ENCODE results near the gene ADGRF4.

The ADGRF4 gene, protein sequence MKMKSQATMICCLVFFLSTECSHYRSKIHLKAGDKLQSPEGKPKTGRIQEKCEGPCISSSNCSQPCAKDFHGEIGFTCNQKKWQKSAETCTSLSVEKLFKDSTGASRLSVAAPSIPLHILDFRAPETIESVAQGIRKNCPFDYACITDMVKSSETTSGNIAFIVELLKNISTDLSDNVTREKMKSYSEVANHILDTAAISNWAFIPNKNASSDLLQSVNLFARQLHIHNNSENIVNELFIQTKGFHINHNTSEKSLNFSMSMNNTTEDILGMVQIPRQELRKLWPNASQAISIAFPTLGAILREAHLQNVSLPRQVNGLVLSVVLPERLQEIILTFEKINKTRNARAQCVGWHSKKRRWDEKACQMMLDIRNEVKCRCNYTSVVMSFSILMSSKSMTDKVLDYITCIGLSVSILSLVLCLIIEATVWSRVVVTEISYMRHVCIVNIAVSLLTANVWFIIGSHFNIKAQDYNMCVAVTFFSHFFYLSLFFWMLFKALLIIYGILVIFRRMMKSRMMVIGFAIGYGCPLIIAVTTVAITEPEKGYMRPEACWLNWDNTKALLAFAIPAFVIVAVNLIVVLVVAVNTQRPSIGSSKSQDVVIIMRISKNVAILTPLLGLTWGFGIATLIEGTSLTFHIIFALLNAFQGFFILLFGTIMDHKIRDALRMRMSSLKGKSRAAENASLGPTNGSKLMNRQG

DNA sequence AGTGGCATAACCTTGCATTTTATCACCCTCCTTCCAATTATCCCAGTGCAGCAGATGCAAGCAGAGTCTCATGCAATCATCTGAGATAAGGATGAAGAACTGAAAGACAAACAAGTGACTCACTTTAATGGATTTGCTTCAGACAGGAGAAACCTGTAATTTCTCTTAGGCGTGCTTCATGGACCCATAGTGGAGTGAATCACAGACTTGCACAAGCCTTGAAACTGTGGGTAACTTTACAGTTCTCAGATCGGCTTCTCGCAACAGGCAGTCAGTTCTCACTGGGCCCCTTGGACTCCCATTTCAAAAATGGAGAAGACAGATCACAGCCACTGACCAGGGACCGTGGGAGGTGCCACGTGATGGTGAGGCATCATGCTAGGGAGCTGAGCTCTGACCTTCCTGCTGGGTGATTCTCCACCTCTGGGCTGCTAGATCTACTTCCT, at the start of gene ADGRF4:
Gene ADGRF4 (plus strand): TSS at position 239 of the 446 bp plus-strand sequence. CDS start 8,666 bp downstream, outside the sequence.
- no peak for DNase-seq

DNA sequence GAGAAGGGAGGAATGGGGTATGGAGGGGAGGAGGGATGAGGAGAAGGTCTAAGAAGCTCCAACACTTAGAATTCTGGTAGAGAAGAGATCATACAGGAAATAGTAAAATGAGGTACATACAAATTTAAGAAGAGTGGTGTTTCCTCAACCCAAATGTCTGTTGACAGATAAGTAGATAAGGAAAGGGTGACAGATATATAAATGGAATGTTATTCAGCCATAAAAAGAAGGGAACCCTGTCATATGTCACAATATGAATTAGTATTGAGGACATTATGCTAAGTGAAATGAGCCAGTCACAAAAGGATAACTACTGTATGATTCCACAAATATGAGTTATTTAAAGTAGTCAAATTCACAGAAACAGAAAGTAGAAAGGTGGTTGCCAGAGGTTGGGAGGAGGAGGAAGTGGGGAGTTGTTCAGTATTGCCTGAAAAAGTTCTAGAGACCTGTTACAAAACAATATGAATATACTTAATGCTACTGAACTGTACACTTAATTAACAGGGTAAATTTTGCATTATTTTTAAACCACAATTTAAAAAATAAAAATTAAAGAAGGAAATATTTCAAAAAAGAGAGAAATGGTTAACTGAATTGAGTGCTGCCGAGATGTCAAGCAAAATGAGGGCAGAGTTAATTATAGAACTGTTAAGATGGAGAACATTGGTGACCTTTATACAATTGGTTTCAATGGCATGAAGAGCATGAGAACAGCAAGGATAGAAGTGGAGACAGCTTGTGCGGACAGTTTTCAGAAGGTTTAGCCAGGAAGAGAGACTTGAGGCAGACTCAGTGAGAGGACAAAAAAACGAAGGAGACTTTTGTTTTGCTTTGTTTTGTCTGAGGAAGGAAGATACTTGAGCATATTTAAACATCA, 47.6 kb upstream of the ADGRF4 start:
- DNase-seq, result no peak

GRCh38 chr6:47651505-47651944, 46.9 kb upstream of the ADGRF4 start:
- DNase-seq, result no peak

DNA sequence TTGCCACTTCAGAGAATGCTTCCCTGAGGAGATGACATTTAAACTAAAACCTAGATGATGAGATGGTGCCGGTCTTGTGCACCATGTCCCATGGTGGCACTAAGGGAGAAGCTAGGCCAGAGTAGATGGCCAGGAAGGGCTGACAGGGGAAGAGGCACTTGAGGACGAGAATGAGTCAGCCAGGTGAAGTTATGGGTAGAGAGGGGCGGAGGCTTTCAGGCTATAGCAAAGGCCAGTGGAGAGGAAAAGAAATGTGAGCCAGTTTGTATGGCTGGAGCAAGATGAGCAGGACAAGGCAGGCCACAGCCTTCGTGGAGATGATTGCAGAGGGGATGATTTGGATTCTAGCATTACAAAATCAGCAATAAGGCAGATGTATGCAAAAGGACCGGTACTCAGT, 44.7 kb upstream of the ADGRF4 start:
- DNase-seq, result no peak

GRCh38 chr6:47654255-47654654, 44.1 kb upstream of the ADGRF4 start:
- no peak for DNase-seq

- no peak for DNase-seq
Observed at GRCh38 chr6:47655719-47656595, 42.4 kb upstream of the ADGRF4 start.

DNA sequence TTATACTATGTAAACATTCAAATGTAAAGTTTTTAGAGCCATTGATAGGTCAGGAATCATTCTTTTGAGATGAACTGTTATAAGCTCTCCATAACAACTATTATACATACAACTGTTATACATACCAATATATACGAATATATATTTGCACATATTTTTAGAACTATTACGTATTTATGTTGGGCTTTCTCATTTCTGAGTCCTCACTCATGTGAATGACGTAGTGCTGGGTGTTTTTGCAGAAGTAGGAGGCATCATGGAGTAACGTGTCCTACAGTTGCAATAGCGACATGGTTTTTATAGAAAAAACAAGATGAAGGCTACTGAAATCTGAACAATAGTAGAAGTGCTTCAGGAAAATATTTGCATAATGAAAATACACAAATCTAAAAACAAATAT, 36.4 kb upstream of the ADGRF4 start:
- DNase-seq, result no peak

DNA sequence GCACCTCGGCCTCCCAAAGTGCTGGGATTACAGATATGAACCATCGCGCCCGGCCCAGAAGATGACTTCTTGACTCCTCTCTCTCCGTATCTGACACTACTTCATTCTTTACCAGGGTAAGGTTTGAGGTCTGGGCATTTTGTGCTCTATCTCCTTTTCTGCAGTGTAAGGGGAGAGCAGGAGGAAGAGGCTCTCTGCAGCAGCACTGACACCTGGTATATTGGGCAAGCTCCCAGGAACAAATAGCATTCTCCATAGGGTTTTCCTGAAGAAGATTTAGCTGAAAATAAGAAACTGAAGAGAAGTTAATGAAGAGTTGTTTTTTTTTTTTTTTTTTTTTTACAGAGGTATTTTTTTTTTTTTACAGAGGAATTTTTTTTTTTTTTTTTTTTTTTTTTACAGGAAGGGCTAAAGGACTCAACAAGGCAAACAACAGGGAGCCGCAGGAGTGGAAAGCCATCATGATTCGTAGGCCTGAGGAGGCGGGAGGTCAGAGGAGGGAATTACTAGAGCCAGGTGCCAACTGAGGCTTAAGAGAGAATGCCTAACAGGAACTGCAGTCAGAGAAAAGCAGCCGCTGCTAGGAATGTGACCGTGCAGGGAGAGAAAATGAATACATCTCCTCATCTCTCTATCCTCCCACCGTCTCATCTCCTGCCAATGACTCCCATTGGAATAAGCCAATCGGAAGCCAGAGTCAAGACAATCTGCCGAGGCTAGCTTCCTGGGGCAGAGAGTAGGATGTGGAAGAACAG, 34.7 kb upstream of the ADGRF4 start:
- no peak for DNase-seq

GRCh38 chr6:47665112-47665511, 33.3 kb upstream of the ADGRF4 start:
- DNase-seq, result no peak

DNA sequence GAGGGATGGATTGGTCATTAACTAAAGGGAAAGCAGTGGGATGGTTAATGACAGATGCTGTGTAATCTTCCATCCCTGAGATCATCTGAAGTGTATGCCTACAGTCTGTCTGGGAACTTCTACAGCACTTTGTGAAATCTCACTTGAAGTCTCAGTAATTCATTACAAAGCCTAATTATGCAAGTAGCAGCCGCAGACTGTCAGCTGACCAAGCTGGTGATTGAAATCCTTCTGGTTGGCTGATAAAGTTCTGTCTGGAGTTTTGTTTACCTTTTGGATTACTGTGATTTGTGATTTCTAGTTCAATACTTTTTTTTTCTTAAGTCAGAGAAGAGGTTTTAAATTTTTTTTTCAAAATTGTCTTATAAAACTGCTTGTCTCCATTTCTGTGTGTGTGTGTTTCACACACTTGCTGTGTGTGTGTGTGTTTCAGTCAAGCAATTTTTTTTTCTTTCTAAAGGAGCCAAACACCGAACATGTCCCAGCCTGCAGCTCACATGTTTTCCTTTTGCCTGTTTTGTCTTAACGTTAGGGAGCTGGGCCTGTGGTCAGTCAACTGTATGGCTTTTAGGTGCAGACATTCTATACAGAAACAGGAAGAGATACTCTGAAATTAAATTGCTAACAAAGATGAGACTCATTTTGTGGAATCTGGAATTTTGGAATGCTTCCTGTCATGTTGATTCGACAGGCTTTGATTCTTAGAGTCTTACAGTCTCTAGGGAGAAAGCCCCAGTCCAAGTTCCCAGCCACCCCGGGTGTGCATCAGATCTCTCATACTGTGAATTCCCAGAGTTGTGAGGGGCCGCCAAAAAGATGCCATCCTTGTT, 28.5 kb upstream of the ADGRF4 start:
- no peak for DNase-seq

- no peak for DNase-seq
Observed at GRCh38 chr6:47670851-47671250, 27.5 kb upstream of the ADGRF4 start.

- no peak for DNase-seq
Observed at GRCh38 chr6:47671777-47672176, 26.6 kb upstream of the ADGRF4 start.

DNA sequence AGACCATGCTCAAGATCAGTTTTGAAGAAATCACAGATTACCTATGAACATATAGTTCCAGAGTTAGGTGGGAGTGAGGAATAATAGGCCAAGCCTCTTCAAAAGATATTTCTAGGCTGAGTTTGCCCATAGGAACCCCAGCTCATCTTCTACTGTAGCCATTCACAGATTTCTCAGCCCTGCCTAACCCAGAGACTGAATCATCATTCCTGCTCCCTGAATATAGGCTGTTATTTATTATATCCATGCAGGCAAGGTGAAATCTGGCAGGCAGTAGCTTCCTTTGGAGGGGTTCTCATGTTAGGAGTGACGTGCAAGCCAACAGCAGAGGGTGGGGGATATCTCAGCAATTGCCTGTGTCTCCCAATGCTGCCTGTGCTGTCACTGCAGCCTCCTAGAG, 25.6 kb upstream of the ADGRF4 start:
- DNase-seq, result no peak

GRCh38 chr6:47674673-47675072, 23.7 kb upstream of the ADGRF4 start:
- DNase-seq, result no peak

DNA sequence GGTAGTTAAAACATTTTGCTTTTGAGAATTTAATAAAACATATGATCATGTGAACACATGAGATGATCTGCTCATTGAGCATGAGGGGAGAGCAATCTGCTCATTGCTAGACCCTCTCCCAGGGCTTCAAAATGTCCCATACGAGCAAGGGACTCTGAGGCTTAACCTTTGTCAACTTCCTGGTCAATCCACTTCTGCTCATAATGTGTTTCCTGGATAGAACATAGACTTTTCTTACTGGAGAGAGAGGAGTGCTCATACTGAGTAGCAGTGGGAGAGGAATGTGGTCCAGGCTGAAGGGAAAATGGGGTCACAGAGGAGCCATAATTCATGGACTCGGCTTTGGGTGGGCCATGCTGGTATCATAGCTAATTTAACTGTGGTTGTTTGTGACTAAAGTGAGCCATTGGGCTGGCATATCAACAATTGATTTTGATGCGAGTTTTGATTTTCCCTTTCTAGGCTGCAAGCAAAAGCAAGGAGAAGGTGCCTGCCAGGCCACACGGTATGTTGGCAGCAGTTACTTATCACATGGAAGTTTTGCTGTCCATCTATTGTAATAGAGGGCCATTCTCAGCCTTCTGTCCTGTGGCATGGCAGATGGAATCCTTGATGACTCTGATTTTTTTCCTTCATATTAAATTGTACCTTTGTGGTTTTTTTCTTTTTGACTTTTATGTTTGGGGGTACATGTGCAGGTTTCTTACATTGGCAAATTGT, 20.8 kb upstream of the ADGRF4 start:
- no peak for DNase-seq

DNA sequence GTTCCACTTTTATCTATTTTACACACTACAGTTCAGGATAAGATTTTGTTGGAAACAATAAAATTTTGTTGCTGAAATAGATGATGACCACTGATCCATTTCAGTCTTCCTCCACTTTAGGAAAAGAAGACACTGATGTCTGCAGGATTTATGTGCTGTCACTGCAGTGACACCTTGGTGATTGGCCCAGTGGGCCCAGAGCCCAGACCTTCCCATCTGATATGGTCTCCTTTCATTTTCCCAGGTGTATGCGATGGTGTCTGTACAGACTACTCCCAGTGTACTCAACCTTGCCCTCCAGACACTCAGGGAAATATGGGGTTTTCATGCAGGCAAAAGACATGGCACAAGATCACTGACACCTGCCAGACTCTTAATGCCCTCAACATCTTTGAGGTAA, 19.6 kb upstream of the ADGRF4 start:
- no peak for DNase-seq

DNA sequence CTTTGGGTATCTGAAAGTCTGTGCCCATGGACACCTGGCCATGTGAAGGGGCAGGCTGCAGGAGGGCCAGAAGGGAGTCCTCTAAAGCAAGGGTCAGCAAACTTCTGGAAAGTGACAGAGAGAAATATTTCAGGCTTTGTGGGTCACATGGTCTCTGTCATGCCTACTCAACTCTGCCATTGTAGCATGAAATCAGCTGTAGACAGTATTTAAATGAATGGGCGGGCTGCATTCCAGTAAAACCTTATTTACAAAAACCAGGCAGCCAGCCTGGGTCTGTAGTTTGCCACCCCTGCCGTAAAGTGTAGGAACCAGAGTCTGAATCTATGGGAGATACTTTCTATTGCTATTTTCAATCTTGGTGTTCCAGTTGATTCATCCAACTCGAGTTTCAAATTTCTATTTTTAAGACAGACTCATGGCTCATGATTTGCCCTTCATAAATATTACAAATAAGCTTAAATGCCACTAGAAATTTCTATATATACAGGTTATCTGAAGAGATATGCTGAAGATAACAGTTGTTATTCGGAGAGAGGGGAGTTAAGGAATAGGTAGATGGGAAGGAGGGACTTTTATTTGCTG, 19.0 kb upstream of the ADGRF4 start:
- no peak for DNase-seq

DNA sequence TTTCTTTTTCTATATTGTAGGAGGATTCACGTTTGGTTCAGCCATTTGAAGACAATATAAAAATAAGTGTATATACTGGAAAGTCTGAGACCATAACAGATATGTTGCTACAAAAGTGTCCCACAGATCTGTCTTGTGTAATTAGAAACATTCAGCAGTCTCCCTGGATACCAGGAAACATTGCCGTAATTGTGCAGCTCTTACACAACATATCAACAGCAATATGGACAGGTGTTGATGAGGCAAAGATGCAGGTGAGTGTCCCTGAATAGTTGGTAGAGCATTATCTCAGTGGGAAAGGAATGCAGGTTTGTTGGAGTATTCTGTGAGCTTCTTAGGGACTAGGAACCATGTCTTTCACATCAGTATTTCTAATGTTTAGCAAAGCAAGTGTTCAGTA, 18.3 kb upstream of the ADGRF4 start:
- DNase-seq, result no peak

GRCh38 chr6:47680724-47681123, 17.7 kb upstream of the ADGRF4 start:
- DNase-seq, result no peak

Data from NCI-H1694 (cell line).